Measurements from ENCODE around the gene COL16A1.

Gene COL16A1

DNA sequence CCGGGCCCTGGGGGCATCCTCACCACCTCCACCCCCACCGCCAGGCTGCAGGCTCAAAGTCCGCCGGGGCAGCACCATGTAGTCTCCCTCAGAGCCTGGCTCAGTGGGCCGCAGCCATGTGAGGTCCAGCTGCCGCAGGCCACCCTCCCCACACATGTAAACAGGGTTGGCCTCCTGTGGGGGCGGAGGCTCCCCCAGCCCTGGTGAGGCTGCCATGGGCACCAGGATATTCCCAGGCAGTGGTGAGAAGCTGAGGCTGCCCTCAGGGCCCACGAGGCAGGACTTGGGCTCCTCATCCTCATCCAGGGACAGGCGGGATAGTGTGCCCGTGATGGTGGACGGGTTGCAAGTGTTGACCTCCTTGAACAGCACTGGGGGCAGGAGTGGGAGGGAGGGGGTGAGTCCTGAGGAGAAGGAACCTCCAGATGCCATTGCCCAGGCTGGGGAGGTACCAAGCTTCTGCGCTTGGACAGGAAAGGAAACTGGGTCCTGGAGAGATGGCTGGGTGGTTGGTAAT is 27.3 kb upstream of the COL16A1 start:
- H3K9me3 ChIP-seq (ENCODE audit: control insufficient read depth in 1 of 2, low read length in 2 of 2) = no peaks in the 10 kb centered on the region
- no peaks in the 10 kb centered on the region for H3K36me3 ChIP-seq (ENCODE audit: control insufficient read depth in 1 of 2, insufficient read depth in 2 of 2, low read length in 2 of 2)
- no peak overlapping the region for H3K27ac ChIP-seq (ENCODE audit: low read length)
- no peak overlapping the region for H3K4me3 ChIP-seq (ENCODE audit: low read depth in 1 of 2, low read length in 2 of 2)
- H3K27me3 ChIP-seq (ENCODE audit: low read depth, low read length) = no peaks in the 10 kb centered on the region
- H3K4me1 ChIP-seq (ENCODE audit: control insufficient read depth in 1 of 2, insufficient read depth in 2 of 2, low read length in 2 of 2) = no peaks in the 10 kb centered on the region

GRCh38 chr1:31730336-31731048 is 26.7 kb upstream of the COL16A1 start:
- Histone ChIP-seq H3K27me3 (ENCODE audit: low read depth, low read length) (no peaks in the 10 kb centered on the region), H3K9me3 (ENCODE audit: control insufficient read depth in 1 of 2, low read length in 2 of 2) (no peaks in the 10 kb centered on the region), H3K27ac (ENCODE audit: low read length) (no peak overlapping the region), H3K4me3 (ENCODE audit: low read depth in 1 of 2, low read length in 2 of 2) (no peak overlapping the region), H3K4me1 (ENCODE audit: control insufficient read depth in 1 of 2, insufficient read depth in 2 of 2, low read length in 2 of 2) (no peaks in the 10 kb centered on the region), H3K36me3 (ENCODE audit: control insufficient read depth in 1 of 2, insufficient read depth in 2 of 2, low read length in 2 of 2) (no peaks in the 10 kb centered on the region)

- no peaks in the 10 kb centered on the region for H3K27me3 ChIP-seq (ENCODE audit: low read depth, low read length)
These were observed 24.0 kb upstream of the COL16A1 start for GRCh38 chr1:31727849-31728248.

DNA sequence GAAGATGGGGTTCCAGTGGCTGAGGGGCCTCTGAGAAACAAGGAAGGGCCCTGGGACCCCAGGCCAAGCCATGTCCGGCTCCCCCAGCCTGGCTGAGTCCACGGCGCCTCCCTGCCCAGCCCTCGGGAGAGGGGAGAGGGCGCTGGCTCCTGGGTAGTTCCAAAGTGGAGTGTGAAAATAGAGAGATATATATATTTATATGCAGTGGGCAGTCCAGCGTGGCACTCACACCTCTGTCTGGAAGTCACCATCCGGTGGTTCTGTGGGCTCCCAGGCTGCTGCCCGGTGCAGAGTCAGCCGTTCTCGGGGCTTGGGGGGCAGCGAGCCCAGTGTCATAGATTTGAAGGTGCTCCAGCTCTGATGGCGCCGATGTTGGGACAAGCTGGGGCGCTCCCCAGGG is 23.4 kb upstream of the COL16A1 start:
- Histone ChIP-seq H3K9me3 (ENCODE audit: control insufficient read depth in 1 of 2, low read length in 2 of 2) (no peaks in the 10 kb centered on the region), H3K27me3 (ENCODE audit: low read depth, low read length) (no peaks in the 10 kb centered on the region), H3K4me1 (ENCODE audit: control insufficient read depth in 1 of 2, insufficient read depth in 2 of 2, low read length in 2 of 2) (no peaks in the 10 kb centered on the region), H3K27ac (ENCODE audit: low read length) (no peak overlapping the region), H3K36me3 (ENCODE audit: control insufficient read depth in 1 of 2, insufficient read depth in 2 of 2, low read length in 2 of 2) (no peaks in the 10 kb centered on the region), H3K4me3 (ENCODE audit: low read depth in 1 of 2, low read length in 2 of 2) (no peak overlapping the region)

More at GRCh38 chr1:31727849-31728248, 24.0 kb upstream of the COL16A1 start:
- no peaks in the 10 kb centered on the region for H3K4me1 ChIP-seq (ENCODE audit: control insufficient read depth in 1 of 2, insufficient read depth in 2 of 2, low read length in 2 of 2)
- H3K36me3 ChIP-seq (ENCODE audit: control insufficient read depth in 1 of 2, insufficient read depth in 2 of 2, low read length in 2 of 2) = no peaks in the 10 kb centered on the region
- H3K9me3 ChIP-seq (ENCODE audit: control insufficient read depth in 1 of 2, low read length in 2 of 2) = no peaks in the 10 kb centered on the region
- H3K4me3 ChIP-seq (ENCODE audit: low read depth in 1 of 2, low read length in 2 of 2) = no peak overlapping the region
- H3K27ac ChIP-seq (ENCODE audit: low read length) = no peak overlapping the region

DNA sequence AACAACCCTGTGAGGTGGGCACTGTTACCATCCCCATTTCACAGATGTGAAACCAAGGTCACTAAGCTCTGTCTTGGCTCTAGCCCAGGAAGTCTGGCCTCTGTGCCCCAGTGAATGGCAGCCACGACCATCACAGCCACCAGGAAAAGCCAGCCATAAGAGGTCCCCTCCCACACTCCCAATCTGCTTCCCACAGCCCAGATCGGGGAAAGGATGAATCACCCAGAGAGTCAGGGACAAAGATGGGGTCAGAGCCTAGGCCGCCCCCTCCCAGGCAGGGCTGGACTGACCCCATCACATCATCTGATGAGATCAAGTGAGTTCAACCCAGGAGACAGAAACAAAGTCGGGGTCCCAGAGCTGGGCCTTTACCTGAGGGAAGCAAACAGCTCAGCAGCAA is 22.9 kb upstream of the COL16A1 start:
- H3K27me3 ChIP-seq (ENCODE audit: low read depth, low read length) = no peaks in the 10 kb centered on the region
- no peaks in the 10 kb centered on the region for H3K36me3 ChIP-seq (ENCODE audit: control insufficient read depth in 1 of 2, insufficient read depth in 2 of 2, low read length in 2 of 2)
- H3K4me3 ChIP-seq (ENCODE audit: low read depth in 1 of 2, low read length in 2 of 2) = no peak overlapping the region
- H3K4me1 ChIP-seq (ENCODE audit: control insufficient read depth in 1 of 2, insufficient read depth in 2 of 2, low read length in 2 of 2) = no peaks in the 10 kb centered on the region
- no peaks in the 10 kb centered on the region for H3K9me3 ChIP-seq (ENCODE audit: control insufficient read depth in 1 of 2, low read length in 2 of 2)
- H3K27ac ChIP-seq (ENCODE audit: low read length) = no peak overlapping the region

DNA sequence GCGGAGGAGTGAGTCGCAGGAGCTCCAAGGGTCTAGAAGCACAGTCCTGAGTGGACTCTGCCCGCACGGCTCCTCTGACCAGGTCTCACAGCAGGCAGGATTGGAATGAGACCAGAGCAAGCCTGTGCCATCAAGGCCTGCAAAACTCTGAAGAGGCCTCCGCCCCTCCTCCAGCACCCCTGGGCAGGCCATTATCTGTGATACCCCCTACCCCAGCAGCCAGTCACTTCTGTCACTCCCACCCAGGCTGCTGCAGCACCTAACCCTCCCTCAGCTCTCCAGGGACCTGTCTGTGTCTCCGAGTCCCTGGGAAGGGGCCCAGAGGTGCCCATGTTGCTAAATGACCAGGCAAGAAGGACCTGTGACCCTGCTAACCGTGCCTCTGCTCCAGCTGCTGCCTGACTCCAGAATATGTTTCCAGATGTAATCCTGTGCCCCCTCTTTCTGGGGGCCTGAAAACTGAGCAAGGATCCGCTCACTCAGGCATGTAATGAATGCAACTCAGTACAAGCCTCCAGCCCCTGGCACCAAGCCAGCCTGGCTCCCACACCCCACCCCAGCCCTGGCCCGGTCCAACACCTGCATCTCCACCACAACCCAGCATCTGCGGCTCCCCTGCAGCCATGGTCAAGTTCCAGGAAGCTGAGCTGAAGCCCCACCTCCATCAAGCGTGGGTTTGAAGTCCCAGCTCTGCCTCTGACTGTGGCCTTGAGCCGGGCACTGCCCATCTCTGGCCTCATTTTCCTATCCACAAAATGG is 22.1 kb upstream of the COL16A1 start:
- no peaks in the 10 kb centered on the region for H3K27me3 ChIP-seq (ENCODE audit: low read depth, low read length)
- no peak overlapping the region for H3K4me3 ChIP-seq (ENCODE audit: low read depth in 1 of 2, low read length in 2 of 2)
- no peaks in the 10 kb centered on the region for H3K4me1 ChIP-seq (ENCODE audit: control insufficient read depth in 1 of 2, insufficient read depth in 2 of 2, low read length in 2 of 2)
- H3K9me3 ChIP-seq (ENCODE audit: control insufficient read depth in 1 of 2, low read length in 2 of 2) = no peaks in the 10 kb centered on the region
- no peak overlapping the region for H3K27ac ChIP-seq (ENCODE audit: low read length)
- no peaks in the 10 kb centered on the region for H3K36me3 ChIP-seq (ENCODE audit: control insufficient read depth in 1 of 2, insufficient read depth in 2 of 2, low read length in 2 of 2)

DNA sequence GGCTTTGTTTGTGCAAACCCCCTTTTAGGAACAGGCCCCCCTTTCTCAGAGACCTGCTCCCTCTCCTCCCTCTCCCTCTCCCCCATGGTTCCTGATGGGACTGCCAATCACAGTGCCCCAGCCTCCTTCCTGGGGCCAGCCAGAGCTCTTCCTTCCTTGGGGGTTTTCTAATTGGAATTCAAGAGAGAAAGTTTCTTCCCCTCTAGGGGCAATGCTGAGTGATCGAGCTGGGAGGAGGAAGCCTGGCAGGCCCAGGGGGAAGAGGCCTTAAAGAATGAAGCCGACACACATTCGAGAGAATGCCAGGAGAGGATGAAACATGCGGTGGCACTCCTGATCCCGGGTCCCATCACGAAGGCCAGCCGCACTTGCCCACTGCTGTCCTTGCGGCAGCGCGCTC is 21.3 kb upstream of the COL16A1 start:
- Histone ChIP-seq H3K9me3 (ENCODE audit: control insufficient read depth in 1 of 2, low read length in 2 of 2) (no peaks in the 10 kb centered on the region), H3K4me1 (ENCODE audit: control insufficient read depth in 1 of 2, insufficient read depth in 2 of 2, low read length in 2 of 2) (no peaks in the 10 kb centered on the region), H3K4me3 (ENCODE audit: low read depth in 1 of 2, low read length in 2 of 2) (no peak overlapping the region), H3K27me3 (ENCODE audit: low read depth, low read length) (no peaks in the 10 kb centered on the region), H3K36me3 (ENCODE audit: control insufficient read depth in 1 of 2, insufficient read depth in 2 of 2, low read length in 2 of 2) (no peaks in the 10 kb centered on the region), H3K27ac (ENCODE audit: low read length) (no peak overlapping the region)

DNA sequence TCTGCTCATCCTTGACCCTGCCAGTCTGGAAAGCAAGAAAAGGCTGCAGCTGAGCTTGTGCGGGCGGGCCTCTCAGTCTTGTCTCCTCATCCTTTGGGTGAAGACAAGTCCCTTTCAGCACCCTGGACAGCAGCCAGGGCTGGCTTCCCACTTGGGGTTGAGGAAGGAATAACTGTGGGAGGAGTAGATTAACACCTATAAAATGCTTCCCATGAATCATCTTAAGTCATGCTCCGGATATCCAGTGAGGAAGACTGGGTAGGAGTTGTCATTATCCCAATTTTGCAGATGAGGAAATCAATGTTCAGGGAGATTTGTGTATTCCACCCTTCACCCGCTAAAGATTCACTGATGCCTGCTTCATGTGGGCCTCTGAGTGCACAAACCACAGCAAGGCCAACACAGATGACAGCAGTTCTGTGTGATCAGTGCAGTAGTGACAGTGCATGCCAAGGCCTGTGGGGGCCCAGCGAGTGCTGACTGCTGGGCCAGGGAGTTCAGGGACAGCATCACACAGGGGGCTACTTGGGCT is 20.1 kb upstream of the COL16A1 start:
- Histone ChIP-seq H3K27me3 (ENCODE audit: low read depth, low read length) (no peaks in the 10 kb centered on the region), H3K4me1 (ENCODE audit: control insufficient read depth in 1 of 2, insufficient read depth in 2 of 2, low read length in 2 of 2) (no peaks in the 10 kb centered on the region), H3K4me3 (ENCODE audit: low read depth in 1 of 2, low read length in 2 of 2) (no peak overlapping the region), H3K36me3 (ENCODE audit: control insufficient read depth in 1 of 2, insufficient read depth in 2 of 2, low read length in 2 of 2) (no peaks in the 10 kb centered on the region), H3K27ac (ENCODE audit: low read length) (no peak overlapping the region), H3K9me3 (ENCODE audit: control insufficient read depth in 1 of 2, low read length in 2 of 2) (no peaks in the 10 kb centered on the region)

DNA sequence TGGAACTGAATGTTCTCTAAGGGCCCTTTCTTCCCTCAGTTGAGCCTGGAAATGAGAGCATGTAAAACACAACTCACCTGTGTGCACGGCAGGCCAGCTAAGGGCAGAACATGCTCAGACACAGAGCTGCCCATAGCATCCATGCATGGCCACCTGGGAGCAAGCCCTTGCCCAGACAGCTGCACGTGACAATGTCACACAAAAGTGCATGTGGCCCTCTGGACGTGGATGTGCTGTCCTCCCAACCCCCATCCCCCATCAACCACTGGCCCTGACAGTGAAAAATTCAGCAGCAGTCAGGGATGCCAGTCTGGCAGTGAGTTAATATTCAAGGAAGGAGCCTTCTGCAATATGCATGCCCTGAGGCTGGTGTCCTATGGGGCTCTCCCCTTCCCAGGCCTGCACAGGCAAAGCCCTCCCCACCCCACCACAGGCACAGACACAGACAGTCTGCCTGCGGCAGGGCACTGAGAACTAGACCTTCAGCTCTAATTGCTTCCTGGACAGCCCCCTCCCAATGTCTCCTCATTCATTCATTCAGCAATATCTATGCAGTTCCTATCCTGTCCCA is 14.6 kb upstream of the COL16A1 start:
- H3K9me3 ChIP-seq (ENCODE audit: control insufficient read depth in 1 of 2, low read length in 2 of 2) = no peaks in the 10 kb centered on the region
- H3K36me3 ChIP-seq (ENCODE audit: control insufficient read depth in 1 of 2, insufficient read depth in 2 of 2, low read length in 2 of 2) = peaks cover 0 to 3% of the 10 kb centered on the region in 2 donors
- H3K27ac ChIP-seq (ENCODE audit: low read length) = no peak overlapping the region
- H3K27me3 ChIP-seq (ENCODE audit: low read depth, low read length) = no peaks in the 10 kb centered on the region
- peaks cover 1 to 21% of the 10 kb centered on the region in 2 donors for H3K4me1 ChIP-seq (ENCODE audit: control insufficient read depth in 1 of 2, insufficient read depth in 2 of 2, low read length in 2 of 2)
- H3K4me3 ChIP-seq (ENCODE audit: low read depth in 1 of 2, low read length in 2 of 2) = no peak overlapping the region

GRCh38 chr1:31717341-31717740 is 13.5 kb upstream of the COL16A1 start:
- no peak overlapping the region for H3K4me3 ChIP-seq (ENCODE audit: low read depth in 1 of 2, low read length in 2 of 2)
- H3K4me1 ChIP-seq (ENCODE audit: control insufficient read depth in 1 of 2, insufficient read depth in 2 of 2, low read length in 2 of 2) = peaks cover 8 to 29% of the 10 kb centered on the region in 2 donors
- peaks cover 0 to 3% of the 10 kb centered on the region in 2 donors for H3K36me3 ChIP-seq (ENCODE audit: control insufficient read depth in 1 of 2, insufficient read depth in 2 of 2, low read length in 2 of 2)
- no peaks in the 10 kb centered on the region for H3K9me3 ChIP-seq (ENCODE audit: control insufficient read depth in 1 of 2, low read length in 2 of 2)
- H3K27ac ChIP-seq (ENCODE audit: low read length) = no peak overlapping the region
- H3K27me3 ChIP-seq (ENCODE audit: low read depth, low read length) = no peaks in the 10 kb centered on the region

- H3K4me3 ChIP-seq (ENCODE audit: low read depth in 1 of 2, low read length in 2 of 2) = peak overlapping the region; percentile 43 to 61
- peaks cover 8 to 34% of the 10 kb centered on the region in 2 donors for H3K4me1 ChIP-seq (ENCODE audit: control insufficient read depth in 1 of 2, insufficient read depth in 2 of 2, low read length in 2 of 2)
These were observed 12.0 kb upstream of the COL16A1 start for GRCh38 chr1:31715873-31716220.

More at GRCh38 chr1:31715873-31716220, 12.0 kb upstream of the COL16A1 start:
- peaks cover 0 to 3% of the 10 kb centered on the region in 2 donors for H3K36me3 ChIP-seq (ENCODE audit: control insufficient read depth in 1 of 2, insufficient read depth in 2 of 2, low read length in 2 of 2)
- peak overlapping the region; percentile 53 for H3K27ac ChIP-seq (ENCODE audit: low read length)
- no peaks in the 10 kb centered on the region for H3K27me3 ChIP-seq (ENCODE audit: low read depth, low read length)
- no peaks in the 10 kb centered on the region for H3K9me3 ChIP-seq (ENCODE audit: control insufficient read depth in 1 of 2, low read length in 2 of 2)

Measured in muscle layer of duodenum (tissue), 2 donors.